Umbilical cord (tissue), 2 donors: ENCODE measurements around the gene PDXK. TPM values are rescaled to one million over a fixed set of nuclear protein-coding genes. Genes with fewer than 3 reads are reported as not detected.
A peak's percentile ranks its signal among the peaks of the same experiment; 100 is the strongest.

Experiments used
- DNase-seq: peaks from one replicate; pipeline ENCODE4 v3.0.0-alpha.2; 2015; ENCODE audit warnings: low spot score
- total RNA-seq: library from RNA; depleted of rRNA; stranded (reverse); fragments of >200 nt; gene quantifications from one replicate; pipeline ENCODE4 v1.2.3, GENCODE V29; 2014; ENCODE audit warnings: low replicate concordance; ENCODE audit not compliant: insufficient read depth

The PDXK gene
- total RNA-seq, 1 donor from 2014 or later, result 34.2 TPM

DNA sequence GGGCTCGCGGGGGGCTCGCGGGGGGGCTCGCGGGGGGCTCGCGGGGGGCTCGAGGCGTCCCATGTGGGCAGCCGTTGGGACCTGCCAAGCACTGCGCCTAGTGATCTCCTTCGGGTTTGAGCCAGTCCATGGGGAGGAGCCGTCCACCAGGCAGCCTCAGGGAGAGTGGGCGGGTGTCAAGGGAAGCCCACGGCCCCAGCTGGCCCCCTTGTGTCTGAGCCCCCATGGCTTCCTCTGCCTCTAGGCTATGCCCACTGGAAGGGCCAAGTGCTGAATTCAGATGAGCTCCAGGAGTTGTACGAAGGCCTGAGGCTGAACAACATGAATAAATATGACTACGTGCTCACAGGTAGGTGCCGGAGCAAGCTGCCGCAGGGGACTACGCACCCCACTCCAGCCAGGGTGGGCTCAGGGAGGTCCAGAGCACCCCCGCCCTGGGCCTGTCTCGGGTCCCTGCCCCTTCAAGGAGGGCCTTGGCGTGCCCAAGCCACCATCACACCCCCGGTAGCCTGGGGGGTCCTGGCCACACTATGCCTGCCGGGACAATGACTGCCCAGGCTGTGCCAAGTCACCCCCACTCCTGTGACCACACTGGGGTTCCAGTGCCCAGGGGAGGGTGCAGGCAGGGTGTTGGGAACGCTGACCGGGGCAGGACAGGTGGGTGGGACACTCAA, 22.6 kb downstream of the PDXK start:
- no peak for DNase-seq

DNA sequence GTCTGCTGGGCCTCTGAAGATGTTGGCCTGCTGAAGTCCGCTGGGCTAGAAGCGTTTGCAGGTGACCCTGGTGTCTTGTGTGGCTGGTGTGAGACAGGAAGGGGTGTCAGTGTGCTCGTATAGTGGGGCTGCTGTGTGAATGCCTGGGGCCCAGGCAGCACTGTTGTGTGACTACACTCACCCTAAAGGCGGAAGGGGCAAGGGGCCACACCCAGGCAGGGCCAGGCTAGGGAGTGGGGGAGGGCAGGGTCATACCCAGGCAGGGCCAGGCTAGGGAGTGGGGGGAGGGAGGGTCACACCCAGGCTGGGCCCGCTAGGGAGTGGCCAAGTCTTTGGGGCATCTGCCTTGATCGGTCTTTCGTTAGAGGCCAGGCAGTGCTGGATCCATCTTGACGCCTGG, 25.0 kb downstream of the PDXK start:
- DNase-seq, result no peak

DNA sequence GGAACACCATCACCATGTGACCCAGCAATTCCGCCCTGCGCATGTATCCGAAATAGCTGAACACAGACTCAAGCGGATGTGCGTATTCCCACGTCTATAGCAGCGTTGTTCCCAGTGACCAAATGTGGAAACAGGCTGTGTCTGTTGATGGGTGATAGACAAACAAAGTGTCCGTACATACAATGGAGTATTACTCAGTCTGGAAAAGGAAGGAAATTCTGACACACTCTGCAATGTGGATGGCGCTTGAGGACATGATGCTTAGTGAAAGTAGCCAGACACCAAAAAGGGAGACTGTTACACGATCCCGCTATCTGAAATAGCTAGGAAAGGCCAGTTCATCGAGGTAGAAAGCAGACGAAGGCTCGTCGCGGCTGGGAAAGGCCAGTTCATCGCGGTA, 25.8 kb downstream of the PDXK start:
- DNase-seq, result no peak

DNA sequence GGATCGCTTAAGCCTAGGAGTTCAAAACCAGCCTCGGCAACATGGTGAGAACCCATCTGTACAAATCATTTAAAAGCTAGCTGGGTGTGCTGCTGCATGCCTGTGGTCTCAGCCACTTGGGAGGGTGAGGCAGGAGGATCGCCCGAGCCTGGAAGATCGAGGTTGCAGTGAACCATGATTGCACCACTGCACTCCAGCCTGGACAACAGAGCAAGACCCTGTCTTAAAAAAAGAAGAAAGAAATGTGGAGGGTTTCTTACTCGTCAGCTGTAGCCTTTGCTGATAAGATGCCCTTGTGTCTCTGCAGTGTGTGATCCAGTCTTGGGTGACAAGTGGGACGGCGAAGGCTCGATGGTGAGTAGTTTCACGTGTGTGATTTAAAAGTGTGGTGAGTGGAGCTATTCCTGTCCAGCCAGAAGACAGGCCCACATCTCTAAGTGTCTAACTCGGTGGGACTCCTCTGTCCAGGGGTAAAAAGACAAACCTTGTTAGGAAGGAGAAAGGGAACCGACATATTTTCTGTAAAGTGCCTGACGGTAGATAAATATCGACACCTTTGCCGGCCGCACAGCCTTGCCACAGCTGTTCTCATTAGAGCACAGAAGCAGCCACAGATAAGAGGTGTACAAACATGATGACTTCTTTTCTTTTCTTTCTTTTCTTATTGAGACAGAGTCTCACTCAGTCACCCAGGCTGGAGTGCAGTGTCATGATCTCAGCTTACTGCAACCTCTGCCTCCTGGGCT, 27.0 kb downstream of the PDXK start:
- no peak for DNase-seq

DNA sequence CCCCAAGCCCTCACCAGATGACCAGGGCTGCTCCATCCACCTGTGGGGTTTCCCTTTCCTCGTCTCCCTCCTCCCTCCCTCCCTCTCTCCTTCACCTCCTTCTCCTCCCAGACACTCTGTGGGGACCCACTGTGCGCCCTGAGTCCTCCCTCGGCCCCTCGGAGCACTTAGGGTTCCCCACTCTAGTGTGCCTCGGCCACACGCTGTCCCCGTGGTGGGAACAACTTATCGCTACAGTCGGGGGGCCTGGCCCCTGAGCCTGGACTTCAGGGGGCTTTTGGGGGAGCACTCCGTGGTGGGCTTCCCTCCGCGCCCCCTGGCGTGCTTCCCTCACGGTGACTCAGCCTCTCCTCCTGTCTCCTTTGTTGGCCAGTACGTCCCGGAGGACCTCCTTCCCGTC, 29.7 kb downstream of the PDXK start:
- no peak for DNase-seq

DNA sequence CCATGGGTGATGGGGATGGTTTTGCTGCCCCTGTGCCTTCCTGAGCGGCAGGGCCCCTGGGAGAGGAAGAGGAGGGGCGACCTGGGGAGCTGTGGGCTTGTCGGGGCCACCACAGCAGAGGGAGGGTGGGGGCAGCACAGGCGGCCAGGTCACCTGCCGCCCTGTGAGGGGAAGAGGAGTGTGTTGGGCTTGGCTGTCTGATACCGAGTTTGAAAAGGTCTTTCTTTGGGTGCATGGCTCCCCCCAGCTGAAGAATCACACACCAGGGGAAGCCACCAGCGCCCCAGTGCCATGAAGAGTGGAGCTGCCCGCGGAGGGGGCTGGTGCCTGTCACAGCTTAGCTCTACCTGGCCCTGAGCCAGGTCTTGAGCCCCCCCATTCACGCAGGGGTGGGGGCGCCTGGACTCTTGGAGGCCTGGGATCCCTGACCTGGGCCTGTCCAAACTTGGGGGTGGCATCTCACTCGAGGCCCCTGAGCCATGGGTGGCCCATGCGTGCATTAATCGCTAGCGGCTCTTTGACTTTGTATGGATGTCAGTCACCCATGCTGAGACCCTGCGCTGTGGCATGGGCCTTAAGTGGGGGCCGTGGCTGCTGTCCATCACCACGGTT, 30.8 kb downstream of the PDXK start:
- DNase-seq, result no peak

DNA sequence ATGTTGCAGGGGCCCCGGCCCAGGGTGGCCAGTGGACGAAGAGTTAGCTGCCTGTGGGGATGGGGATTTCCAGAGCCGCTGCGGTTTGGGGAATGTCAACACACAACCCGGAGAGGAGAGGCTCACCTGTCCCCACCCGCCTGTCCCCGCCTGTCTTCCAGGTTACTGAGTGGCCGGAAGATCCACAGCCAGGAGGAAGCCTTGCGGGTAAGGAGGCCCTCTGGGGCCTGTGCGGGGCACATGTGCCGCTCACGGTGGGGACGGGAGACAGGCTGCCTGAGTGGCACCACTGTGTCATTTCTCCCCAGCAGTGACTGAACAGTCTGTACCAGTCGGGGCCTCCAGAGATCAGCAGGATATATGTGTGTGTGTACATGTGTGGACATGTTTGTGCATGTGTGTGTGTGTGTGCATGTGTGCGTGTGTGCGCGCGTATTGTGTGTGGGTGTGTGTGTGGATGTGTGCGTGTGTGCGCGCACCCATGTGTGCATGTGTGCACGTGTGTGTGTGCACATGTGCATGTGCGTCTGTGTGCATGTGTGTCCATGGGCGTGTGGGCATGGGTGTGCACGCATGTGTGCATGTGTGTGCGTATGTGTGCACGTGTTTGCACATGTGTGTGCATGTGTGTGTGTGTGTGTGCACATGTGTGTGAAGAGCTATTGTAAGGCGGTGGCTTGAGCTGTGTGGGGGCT, 31.6 kb downstream of the PDXK start:
- no peak for DNase-seq

DNA sequence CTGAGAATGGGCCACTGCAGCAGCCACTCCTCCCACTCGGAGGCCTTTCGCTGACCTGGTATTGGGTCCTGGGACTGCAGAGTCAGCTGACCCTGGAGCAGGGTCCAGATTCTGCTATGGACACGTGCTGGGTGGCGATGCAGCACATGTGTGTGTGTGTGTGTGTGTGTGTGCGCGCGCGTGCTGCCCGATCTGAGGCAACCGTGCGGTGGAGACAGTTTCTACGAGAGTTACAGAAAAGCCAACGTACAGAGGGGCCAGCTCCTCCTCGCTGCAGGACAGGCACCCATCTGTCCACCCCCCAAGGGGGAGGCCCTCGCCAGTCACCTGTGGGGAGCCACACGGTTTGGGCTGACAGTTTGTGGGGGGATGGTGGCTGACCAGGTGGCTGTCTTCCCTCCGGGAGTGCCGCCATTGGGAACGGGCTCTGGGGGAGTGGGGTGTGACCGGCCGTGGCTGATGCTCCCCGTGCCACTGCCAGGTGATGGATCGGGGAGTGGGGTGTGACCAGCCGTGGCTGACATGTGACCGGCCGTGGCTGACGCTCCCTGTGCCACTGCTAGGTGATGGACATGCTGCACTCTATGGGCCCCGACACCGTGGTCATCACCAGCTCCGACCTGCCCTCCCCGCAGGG, 33.1 kb downstream of the PDXK start:
- DNase-seq, result no peak

DNA sequence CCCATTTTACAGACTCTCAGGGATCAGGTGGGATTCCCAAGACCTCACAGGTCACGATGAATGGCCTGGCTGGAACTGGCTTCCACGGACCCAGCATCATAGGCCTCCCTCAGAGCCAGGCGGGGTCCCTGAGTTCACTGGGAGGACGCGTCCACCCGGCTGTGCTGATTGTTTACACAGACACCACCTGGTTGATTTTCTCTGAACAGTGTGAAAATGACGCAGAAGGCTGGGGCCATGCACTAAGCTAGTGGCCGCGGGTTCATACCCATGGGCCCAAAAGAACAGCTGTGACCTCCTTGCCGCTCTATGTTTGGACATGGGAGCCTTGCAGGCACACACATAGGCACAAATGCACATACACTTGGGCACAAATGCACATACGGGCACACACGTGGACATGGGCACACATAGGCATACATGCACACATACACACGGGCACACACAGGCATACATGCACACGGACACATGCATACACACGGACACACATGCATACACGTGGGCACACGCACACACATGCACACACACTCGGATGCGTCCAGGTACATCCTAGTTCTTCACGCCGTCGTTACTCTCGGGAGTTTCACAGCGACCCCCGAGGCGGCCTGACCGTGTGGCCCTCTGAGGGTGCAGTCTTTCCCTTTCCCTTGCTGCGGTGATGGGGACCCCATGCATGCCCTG, 34.0 kb downstream of the PDXK start:
- no peak for DNase-seq

DNA sequence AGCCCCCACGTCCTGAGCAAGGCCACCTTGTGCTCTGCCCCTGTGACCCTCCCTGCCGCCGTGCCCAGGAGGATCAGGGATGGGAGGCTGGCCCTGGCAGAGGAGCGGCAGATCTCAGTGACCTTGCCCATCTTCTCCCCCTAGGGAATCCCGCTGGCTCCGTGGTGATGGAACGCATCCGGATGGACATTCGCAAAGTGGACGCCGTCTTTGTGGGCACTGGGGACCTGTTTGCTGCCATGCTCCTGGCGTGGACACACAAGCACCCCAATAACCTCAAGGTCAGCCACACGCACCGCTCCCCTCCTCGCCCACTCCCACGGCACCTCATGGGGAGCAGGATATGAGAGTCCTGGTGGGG, 34.5 kb downstream of the PDXK start:
- no peak for DNase-seq

DNA sequence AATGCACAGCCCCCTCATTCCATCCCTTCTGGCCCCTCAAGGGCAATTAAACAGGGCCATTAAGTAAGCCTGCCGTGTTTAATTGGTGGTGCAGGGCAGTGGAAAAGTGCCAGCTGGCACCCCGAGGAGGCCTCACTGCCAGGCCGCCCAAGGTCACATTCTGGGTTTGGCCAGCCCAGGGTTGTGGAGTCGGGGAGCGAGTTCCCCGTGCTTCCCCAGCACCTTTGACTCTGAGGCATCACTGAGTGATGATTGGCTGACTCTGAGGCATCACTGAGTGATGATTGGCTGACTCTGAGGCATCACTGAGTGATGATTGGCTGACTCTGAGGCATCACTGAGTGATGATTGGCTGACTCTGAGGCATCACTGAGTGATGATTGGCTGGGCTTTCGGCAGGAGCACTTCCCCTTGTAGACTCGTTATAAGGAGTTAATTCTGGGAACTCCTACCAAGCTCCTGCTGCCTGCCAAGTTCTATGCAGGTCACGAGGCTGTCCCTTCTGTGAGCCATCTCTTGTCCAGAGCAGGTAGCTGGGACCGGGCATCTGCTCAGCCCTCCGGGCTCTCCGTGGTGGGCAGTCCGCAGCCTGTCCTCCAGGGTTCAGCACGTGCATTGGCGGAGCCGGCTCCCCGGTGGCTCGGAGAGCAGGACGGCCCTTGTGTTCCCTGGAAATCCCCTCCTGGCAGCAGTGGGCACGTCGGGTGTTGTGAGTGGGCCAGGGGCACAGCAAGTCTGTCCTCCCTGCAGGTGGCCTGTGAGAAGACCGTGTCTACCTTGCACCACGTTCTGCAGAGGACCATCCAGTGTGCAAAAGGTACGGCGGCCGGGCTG, 36.2 kb downstream of the PDXK start:
- no peak for DNase-seq

DNA sequence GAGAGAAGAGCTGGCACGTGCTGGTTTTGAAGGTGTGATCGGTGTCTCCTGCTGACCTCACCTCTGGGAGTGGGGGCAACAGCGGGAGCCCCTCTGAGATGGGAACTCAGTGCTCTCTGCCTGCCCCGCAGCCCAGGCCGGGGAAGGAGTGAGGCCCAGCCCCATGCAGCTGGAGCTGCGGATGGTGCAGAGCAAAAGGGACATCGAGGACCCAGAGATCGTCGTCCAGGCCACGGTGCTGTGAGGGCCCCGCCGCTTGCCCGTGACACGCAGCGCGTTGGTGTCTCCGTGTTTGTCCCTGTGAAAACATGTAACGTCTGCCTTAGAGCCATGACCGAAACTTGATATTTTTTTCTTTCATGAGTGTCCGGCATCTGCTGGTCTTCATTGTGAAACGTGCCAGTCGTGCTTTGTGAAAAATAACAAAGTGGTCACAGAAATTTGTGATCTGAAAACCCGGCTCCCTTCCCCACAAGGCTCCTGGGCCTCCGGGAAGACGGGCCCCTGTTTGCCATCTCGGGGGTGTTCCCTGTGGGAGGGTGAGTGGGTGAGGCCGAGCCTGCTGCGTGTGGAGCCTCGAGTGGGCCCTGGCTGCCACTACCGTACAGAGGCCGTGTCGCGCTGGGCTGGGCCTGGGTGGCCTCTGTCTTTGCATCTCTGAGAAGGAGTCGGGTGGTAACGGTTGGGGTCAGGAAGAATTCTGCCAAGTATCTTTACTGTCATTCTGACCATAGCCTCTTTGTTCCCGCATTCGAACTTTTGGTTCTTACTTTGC, 37.1 kb downstream of the PDXK start:
- DNase-seq, result no peak

DNA sequence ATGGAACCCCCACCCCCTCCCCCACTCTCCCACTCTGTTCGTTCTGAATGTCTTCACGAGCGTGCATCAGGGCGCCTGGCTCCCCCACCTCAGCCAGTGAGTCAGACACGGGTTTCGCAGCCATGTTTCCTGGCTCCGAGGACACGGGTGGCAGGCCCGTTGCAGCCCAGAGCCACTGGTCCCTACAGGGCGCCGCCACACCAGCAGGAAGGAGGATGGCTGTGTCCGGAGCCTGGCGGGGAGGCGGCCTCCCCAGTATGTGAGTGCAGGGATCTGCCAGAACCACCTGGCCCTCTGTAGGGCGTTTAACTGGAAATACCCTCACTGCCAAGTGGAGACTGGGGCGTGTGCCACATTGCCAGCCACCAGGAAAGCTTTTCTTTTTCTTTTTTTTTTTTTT, 38.7 kb downstream of the PDXK start:
- no peak for DNase-seq

DNA sequence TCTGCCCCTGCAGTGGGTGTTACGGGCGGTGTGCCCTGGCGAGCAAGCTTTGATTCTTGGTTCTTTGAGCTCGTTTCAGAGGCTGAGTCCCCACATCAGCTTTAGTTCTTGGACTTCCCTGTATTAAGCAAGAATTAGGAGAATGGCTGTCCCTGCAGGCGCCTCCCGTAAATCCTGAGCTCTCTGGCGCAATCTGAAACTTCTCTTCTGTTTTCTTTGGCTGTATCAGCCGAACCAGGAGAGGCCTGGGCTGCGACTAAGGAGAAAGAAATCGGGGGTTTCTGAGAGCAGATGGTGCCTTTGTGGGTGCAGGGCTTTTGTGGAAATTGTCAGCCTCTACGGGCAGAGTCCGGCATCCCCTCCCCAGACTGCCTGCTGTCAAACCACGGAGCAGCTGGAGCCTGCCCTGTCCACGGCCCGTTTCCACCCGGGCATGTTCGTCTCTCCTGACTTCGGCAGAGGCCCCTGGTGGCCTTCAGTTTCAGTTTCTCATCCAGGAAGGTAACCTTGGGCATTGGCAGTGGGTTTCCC, 39.2 kb downstream of the PDXK start:
- peak; percentile 89 for DNase-seq

DNA sequence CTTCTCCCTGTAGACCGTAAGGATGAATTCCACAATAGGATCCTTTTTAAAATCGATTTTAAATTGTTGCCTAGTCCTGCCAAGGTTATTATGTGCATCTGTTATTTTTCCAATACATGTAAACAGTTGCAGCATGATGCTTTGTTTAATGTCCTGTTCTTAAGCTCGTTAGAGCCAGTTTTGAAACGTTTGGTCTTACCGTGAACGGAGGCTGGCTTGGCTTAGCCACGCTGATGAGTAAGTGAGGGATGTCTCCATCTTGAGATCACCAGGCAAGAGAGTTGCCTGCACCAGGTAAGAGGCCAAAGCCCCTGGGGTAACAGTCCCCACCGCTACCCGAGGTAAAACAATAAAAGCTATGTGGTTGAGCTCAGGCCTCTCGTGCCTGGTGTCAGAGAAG, 39.9 kb downstream of the PDXK start:
- DNase-seq, result peak; percentile 29

DNA sequence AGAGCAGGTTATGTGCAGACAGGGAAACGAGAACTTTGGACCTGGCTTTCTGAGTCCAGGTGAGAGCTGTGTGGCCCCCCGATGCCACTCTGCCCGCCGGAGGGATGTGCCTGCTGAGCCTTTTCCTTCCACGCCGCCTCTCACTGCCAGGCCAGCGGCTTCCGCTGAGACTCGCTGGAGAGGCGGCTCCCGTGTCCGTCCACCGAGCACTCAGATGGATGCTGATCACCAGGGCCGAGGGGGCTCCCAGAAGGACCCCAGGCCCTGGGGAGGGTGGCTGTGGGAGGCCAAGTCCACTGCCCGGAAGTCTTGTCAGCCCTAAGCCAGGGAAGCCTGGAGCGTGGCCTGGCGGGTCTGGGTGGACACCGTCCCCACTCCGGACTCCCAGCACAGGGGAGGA, 40.7 kb downstream of the PDXK start:
- DNase-seq, result no peak

DNA sequence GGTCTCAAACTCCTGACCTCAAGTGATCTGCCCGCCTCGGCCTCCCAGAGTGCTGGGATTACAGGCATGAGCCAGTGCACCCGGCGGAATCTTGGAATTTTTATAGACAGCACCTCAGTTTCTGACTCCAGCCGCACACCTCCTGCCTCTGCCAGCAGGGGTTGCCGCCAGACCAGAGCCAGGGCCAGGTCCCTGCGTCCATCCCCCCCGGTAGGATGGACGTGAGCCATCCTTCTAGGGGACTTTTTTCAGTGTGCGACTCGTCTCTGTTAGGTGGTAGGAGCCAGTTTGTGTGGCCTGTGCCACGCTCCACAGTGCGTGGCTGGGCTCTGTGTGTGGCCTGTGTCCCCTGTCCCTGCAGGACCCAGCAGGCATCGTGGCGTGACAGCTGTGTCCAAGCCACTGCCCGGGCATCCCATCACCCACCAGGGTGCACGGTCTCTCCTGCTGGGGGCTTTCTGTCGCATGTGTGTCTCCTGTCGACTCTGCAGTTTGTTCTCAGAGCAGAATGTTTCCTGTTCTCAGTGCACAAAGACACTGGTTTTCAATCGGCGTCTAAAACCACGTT, 41.5 kb downstream of the PDXK start:
- DNase-seq, result no peak

DNA sequence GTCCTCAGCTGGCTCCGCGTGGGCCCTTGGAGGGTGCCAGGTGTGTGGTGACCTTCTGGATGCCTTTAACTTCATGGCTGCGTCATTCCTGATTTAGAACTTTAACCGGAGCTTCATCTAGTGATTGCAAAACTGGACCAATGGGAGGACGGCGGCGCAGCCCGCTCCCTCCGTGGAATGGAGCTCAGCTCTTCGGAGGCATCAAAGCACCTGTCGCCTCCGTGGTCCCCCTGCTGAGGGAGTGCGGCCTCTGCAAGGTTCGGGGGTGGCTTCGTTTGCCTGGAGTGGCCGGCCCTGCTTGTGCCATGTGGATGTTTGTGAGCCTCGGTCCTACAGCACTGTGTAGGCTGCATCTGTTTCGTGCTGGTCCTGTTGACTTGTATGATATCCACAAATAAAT, 43.0 kb downstream of the PDXK start:
- no peak for DNase-seq
